Ishikawa (cell line): ENCODE results near the gene UTP15.

Source experiments
- CEBPB ChIP-seq: IDR thresholded peaks from 2 replicates; pipeline ENCODE4 v1.6.1; 2012
- CREB1 ChIP-seq: IDR thresholded peaks from 2 replicates; pipeline ENCODE4 v1.6.1; 2012; ENCODE audit warnings: low read depth
- EGR1 ChIP-seq: IDR thresholded peaks from 2 replicates; pipeline ENCODE4 v1.6.1; 2012
- EP300 ChIP-seq: IDR thresholded peaks from 2 replicates; pipeline ENCODE4 v1.6.1; 2012; ENCODE audit warnings: borderline replicate concordance
- MAX ChIP-seq: IDR thresholded peaks from 2 replicates; pipeline ENCODE4 v1.6.1; 2012
- RAD21 ChIP-seq: IDR thresholded peaks from 2 replicates; pipeline ENCODE4 v1.6.1; 2012; ENCODE audit warnings: low read depth
- REST ChIP-seq: IDR thresholded peaks from 2 replicates; pipeline ENCODE4 v1.6.1; 2012; ENCODE audit warnings: low read depth, mild to moderate bottlenecking
- TAF1 ChIP-seq: IDR thresholded peaks from 2 replicates; pipeline ENCODE4 v1.6.1; 2012; ENCODE audit warnings: low read depth, mild to moderate bottlenecking
- TCF12 ChIP-seq: IDR thresholded peaks from 2 replicates; pipeline ENCODE4 v1.6.1; 2012; ENCODE audit warnings: low read depth
- TEAD4 ChIP-seq: IDR thresholded peaks from 2 replicates; pipeline ENCODE4 v1.6.1; 2012
- YY1 ChIP-seq: IDR thresholded peaks from 2 replicates; pipeline ENCODE4 v1.6.1; 2012; ENCODE audit warnings: low read depth

- TF ChIP-seq REST (no peak), CEBPB (no peak), EGR1 (no peak), RAD21 (no peak), TEAD4 (no peak), CREB1 (no peak), EP300 (no peak), YY1 (no peak), MAX (no peak), TAF1 (no peak), TCF12 (no peak)
Measured at GRCh38 chr5:73544429-73545402, 20.8 kb upstream of the UTP15 start.
